ENCODE measurements around the gene MGLL. TPM values are rescaled to one million over a fixed set of nuclear protein-coding genes. Genes with fewer than 3 reads are reported as not detected.

MGLL gene
- total RNA-seq, 1 donor from 2014 or later: 132 TPM

DNA sequence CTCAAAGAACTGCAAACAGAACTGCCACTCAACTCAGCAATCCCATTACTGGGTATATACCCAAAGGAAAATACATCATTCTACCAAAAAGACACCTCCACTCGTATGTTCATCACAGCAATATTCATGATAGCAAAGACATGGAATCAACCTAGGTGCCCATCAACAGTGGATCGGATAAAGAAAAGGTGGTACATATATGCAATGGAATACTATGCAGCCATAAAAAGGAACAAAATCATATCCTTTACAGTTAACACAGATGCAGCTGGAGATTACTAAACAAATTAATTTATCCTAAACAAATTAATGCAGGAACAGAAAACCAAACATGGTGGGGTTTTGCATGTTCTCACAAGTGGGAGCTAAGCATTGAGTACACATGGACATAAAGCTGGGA is 27.3 kb downstream of the MGLL start:
- intact Hi-C loops (cut with DNase I): no loop called here
- peaks cover 29% of the 10 kb centered on the region for H3K4me1 ChIP-seq
- H3K27me3 ChIP-seq (ENCODE audit: low read depth): no peaks in the 10 kb centered on the region
- H3K27ac ChIP-seq: no peak overlapping the region
- no peak for ATAC-seq
- TF ChIP-seq, protein P1, sequence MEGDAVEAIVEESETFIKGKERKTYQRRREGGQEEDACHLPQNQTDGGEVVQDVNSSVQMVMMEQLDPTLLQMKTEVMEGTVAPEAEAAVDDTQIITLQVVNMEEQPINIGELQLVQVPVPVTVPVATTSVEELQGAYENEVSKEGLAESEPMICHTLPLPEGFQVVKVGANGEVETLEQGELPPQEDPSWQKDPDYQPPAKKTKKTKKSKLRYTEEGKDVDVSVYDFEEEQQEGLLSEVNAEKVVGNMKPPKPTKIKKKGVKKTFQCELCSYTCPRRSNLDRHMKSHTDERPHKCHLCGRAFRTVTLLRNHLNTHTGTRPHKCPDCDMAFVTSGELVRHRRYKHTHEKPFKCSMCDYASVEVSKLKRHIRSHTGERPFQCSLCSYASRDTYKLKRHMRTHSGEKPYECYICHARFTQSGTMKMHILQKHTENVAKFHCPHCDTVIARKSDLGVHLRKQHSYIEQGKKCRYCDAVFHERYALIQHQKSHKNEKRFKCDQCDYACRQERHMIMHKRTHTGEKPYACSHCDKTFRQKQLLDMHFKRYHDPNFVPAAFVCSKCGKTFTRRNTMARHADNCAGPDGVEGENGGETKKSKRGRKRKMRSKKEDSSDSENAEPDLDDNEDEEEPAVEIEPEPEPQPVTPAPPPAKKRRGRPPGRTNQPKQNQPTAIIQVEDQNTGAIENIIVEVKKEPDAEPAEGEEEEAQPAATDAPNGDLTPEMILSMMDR (IDR thresholded peaks at IDR 0.05): no peak
- H3K4me3 ChIP-seq: no peak overlapping the region
- peaks cover 10% of the 10 kb centered on the region for H3K36me3 ChIP-seq
- no peak for DNase-seq
- no peaks in the 10 kb centered on the region for H3K9me3 ChIP-seq

DNA sequence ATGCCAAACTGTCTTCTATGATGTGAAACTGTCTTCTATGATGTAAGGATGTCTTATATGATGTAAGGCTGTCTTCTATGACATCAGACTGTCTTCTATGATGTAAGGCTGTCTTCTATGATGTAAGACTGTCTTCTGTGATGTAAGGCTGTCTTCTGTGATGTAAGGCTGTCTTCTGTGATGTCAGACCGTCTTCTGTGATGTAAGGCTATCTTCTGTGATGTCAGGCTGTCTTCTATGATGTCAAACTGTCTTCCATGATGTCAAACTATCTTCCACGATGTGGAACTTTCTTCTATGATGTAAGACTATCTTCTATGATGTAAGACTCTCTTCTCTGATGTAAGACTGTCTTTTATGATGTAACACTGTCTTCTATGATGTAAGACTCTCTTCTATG is 27.9 kb downstream of the MGLL start:
- H3K36me3 ChIP-seq: peaks cover 10% of the 10 kb centered on the region
- DNase-seq (no peak), ATAC-seq (no peak)
- H3K27me3 ChIP-seq (ENCODE audit: low read depth): no peaks in the 10 kb centered on the region
- no peak overlapping the region for H3K4me3 ChIP-seq
- no peak overlapping the region for H3K27ac ChIP-seq
- intact Hi-C loops (cut with DNase I): no loop called here
- H3K9me3 ChIP-seq: no peaks in the 10 kb centered on the region
- TF ChIP-seq, protein P1 (IDR thresholded peaks at IDR 0.05): no peak
- peaks cover 29% of the 10 kb centered on the region for H3K4me1 ChIP-seq

DNA sequence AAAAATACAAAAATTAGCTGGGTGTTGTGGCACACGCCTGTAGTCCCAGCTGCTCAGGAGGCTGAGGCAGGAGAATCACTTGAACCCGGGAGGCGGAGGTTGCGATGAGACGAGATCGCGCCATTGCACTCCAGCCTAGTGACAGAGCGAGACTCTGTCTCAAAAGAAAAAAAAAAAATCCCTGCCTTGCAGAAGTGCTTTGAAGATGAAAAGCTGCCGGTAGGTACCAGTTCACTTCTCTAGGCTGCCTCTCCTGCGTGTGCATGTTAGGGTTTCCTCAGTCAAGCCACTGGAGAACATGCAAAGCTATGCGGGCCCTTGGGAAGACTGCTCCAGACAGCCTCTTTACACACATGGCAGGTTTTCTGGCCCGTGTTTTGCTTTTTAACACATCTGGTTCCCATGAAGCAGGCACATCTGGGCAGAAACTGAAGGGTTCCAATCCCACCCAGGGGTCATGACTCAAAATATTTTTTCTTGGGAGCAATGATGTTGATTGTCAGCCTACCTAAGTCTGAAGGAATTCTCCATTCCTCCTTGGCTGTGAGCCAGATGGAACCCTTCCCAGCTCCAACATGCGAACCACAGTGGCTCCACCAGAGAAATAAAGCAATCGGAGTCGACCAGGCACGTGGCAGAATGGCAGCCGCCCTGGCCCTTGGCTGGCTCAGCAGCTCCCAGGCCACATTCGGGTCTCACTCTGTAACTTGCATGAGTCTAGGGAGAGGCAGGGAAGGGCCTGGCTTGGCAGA is 29.6 kb downstream of the MGLL start:
- Histone ChIP-seq H3K9me3 (no peaks in the 10 kb centered on the region), H3K4me1 (peaks cover 33% of the 10 kb centered on the region), H3K4me3 (no peak overlapping the region), H3K27ac (no peak overlapping the region), H3K27me3 (ENCODE audit: low read depth) (no peaks in the 10 kb centered on the region), H3K36me3 (peaks cover 6% of the 10 kb centered on the region)
- DNase-seq (no peak), ATAC-seq (peak in 1 of 2 donors; percentile 31)
- TF ChIP-seq, protein P1 (IDR thresholded peaks at IDR 0.05): no peak
- intact Hi-C loops (cut with DNase I): no loop called here

DNA sequence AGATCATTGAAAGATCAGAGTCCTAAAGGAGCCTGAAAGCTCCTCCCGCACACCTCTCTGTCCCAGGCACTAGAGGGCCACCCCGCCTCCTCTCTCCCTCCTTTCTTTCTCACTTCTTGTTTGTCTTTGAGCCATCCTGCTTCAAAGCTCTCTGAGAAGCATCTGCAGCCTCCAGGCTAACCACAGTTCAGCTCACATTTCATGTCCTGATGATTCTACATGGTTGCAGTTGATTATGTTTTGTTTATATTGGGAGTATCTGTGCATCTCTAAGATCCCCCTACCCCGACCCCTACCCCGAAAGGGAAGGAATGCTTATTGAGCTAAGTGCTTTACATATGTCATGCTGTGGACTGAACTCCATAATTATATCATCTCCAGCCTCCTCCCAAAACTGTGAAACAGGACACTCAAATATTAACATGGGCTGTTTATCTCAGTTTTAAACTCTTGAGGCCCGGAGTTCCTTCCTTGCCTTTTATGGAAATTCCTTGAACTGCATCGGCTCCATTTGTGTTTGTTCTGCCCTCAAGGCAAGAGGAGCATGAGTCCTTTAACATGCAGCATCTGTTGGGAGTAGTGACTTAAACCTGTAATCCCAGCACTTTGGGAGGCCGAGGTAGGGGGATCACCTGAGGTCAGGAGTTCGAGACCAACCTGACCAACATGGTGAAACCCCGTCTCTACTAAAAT is 30.9 kb downstream of the MGLL start:
- Histone ChIP-seq H3K36me3 (peaks cover 10% of the 10 kb centered on the region), H3K27me3 (ENCODE audit: low read depth) (no peaks in the 10 kb centered on the region), H3K4me3 (no peak overlapping the region), H3K9me3 (no peaks in the 10 kb centered on the region), H3K27ac (no peak overlapping the region), H3K4me1 (peaks cover 47% of the 10 kb centered on the region)
- TF ChIP-seq, protein P1 (IDR thresholded peaks at IDR 0.05): peak; percentile 15
- ATAC-seq: peak; percentile 40 to 50
- DNase-seq: no peak
- intact Hi-C loops (cut with DNase I): no loop called here

DNA sequence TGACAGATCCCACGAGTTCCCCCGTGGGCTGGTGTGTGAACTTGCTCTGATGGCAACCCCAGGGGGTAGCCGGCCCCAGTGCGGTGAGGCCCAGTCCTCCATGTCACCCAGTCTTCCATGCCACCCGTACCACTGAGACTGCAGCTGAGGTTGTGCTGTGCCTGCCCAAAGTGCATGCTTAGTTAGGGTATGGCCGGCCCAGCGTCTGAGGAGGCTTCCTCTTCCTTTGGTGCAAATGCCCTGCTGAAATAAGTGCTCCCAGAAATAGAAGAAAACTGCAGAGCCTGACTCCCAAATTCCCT is 31.5 kb downstream of the MGLL start:
- TF ChIP-seq, protein P1 (IDR thresholded peaks at IDR 0.05): no peak
- Histone ChIP-seq H3K27ac (no peak overlapping the region), H3K9me3 (no peaks in the 10 kb centered on the region), H3K36me3 (peaks cover 10% of the 10 kb centered on the region), H3K4me3 (no peak overlapping the region), H3K4me1 (peaks cover 52% of the 10 kb centered on the region), H3K27me3 (ENCODE audit: low read depth) (no peaks in the 10 kb centered on the region)
- peak in 1 of 2 donors; percentile 3 for ATAC-seq
- no peak for DNase-seq
- intact Hi-C loops (cut with DNase I): no loop called here
